Heart right ventricle (tissue), 16 donors: ENCODE data around the gene TBC1D22A. TPM values are rescaled to one million over a fixed set of nuclear protein-coding genes. Genes with fewer than 3 reads are reported as not detected.

Experiments used
- ATAC-seq, 8 donors: fragments of 200-7000 bp; cut with Tn5 transposase; one replicate each; pipeline ENCODE4 v1.9.1; 2020; ENCODE audit warnings: mild to moderate bottlenecking in 8 of 8, moderate library complexity in 8 of 8, moderate number of reproducible peaks in 1 of 8
- DNase-seq, 2 donors: peaks; one replicate each; pipeline ENCODE4 v3.0.0-alpha.2; 2020
- H3K27ac ChIP-seq, 10 donors: fragments of 200-600 bp; sonication (generic) in 2 of 10; one replicate each; pipeline versions ENCODE4 v1.5.0 to v1.8.0; 2020 to 2022; ENCODE audit warnings: mild to moderate bottlenecking in 3 of 10
- H3K27me3 ChIP-seq, 7 donors: fragments of 200-600 bp; one replicate each; pipeline ENCODE4 v1.8.0; 2021 to 2022; ENCODE audit warnings: mild to moderate bottlenecking in 2 of 7
- H3K36me3 ChIP-seq, 9 donors: fragments of 200-600 bp; sonication (generic) in 1 of 9; one replicate each; pipeline versions ENCODE4 v1.5.0 to v1.8.0; 2020 to 2022; ENCODE audit warnings: mild to moderate bottlenecking in 2 of 9
- H3K4me1 ChIP-seq, 9 donors: fragments of 200-600 bp; sonication (generic) in 1 of 9; one replicate each; pipeline versions ENCODE4 v1.5.0 to v1.8.0; 2020 to 2022; ENCODE audit warnings: mild to moderate bottlenecking in 4 of 9
- H3K4me3 ChIP-seq, 10 donors: fragments of 200-600 bp; sonication (generic) in 2 of 10; one replicate each; pipeline versions ENCODE4 v1.5.0 to v1.8.0; 2020 to 2022; ENCODE audit warnings: mild to moderate bottlenecking in 7 of 10, moderate library complexity in 2 of 10
- H3K9me3 ChIP-seq, 11 donors: fragments of 200-600 bp in 10 of 11; sonication (generic) in 2 of 11; one replicate each; pipeline versions ENCODE4 v1.5.0 to v1.8.0; 2013 to 2022; ENCODE audit warnings: mild to moderate bottlenecking in 2 of 11, control low read depth in 1 of 11, moderate library complexity in 1 of 11
- WGBS, 2 donors: extraction: QIAGEN DNeasy Blood & Tissue Kit; methylation state at CpG; one replicate each; pipeline ENCODE4 v1.1.7; 2013; ENCODE audit warnings: inconsistent platforms in 1 of 2; 5-methylcytosine and 5-hydroxymethylcytosine counted together
- intact Hi-C, 10 donors: fragments of 100-400 bp; cut with DNase I; formaldehyde crosslinking; loops; one replicate each; pipeline versions ENCODE4 v1.11.1 to v1.14.2; 2022
- polyA plus RNA-seq, 2 donors: library from polyadenylated mRNA; stranded (reverse); fragments of 200-250 nt; gene quantifications; one replicate each; pipeline ENCODE4 v1.2.3, GENCODE V29; 2013
- total RNA-seq, 10 donors: library from RNA; stranded (reverse); fragmentation: NEBNext Ultra II Directional in 3 of 10; extraction: Animal tissue kit (Norgen Biotek cat#: 25700) in 3 of 10; gene quantifications; one replicate each; pipeline versions ENCODE4 v1.2.1 to v1.2.4, GENCODE V29; 2021 to 2023
- TF ChIP-seq, protein P1 (sequence below), 9 donors: fragments of 200-600 bp; sonication (generic) in 2 of 9; IDR thresholded peaks; one replicate each; pipeline versions ENCODE4 v1.5.0 to v1.8.0; 2021 to 2022; ENCODE audit warnings: antibody characterized with exemption in 9 of 9, mild to moderate bottlenecking in 5 of 9, moderate library complexity in 1 of 9
- donor health status: Arrhythmogenic right ventricular cardiomyopathy.
- donor health status: ischemic (EF 13 %, LVEDD 7.1; RV severe dilation, severe dysfunction).
- donor health status: healthy with polysubstance abuse.
- donor health status: DM: no; HTN: yes; CAD: no.
- donor health status: DM: no; HTN: no; CAD: no.
- donor health status: ischemic (EF 25% LVEDD 6.9; RV normal size, moderate dysfunction).
- donor health status: ischemic (EF 25% LVEDD 5.7; RV mildly dilated, moderate dysfunction).
- donor health status: healthy.
- donor health status: DM: yes; HTN: yes; CAD: no.
- donor health status: Ischemic cardiomyopathy.
- donor health status: ischemic (EF 35%, LVEDD 5.7; RV mildly dilated, moderate dysfunction).
- donor health status: nonischemic (EF 11% LVEDD 7.7; RV severe dilation, severe dysfunction).
- donor health status: DM: yes; HTN: yes; CAD: no.
- donor health status: PGD.
- donor health status: ischemic (EF 29% LVEDD 5.4; RV normal size, mild dysfunction).
- donor health status: nonischemic (EF 23%, LVEDD 6.1; RV moderate dilation, normal function).

The TBC1D22A gene
- total and polyA plus RNA-seq, 12 donors, result 7.2 to 27.9 (median 17.9) TPM

DNA sequence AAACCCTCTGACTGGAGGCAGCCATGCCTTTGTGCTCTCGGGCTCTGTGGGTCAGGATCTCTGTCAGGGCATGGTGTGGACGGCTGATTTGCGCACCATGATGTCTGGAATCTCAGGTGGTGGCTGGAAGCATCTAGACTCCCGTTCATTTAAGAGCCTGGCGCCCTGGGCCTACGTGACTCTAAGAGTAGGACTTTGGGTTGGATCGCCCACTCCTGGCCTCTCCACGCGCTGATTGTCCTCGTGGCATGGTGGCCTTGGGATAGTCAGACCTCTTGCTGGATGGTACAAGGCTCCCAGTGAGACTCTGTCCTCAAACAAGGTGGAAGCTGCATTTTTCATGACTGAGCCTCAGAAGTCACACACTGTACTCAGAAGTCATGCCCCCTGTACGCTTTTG lies 224.3 kb downstream of the TBC1D22A start:
- Histone ChIP-seq H3K27ac (no peak overlapping the region), H3K27me3 (no peaks in the 10 kb centered on the region), H3K36me3 (peaks cover 0 to 16% (median 0%) of the 10 kb centered on the region in 9 donors), H3K4me3 (no peak overlapping the region), H3K9me3 (no peaks in the 10 kb centered on the region), H3K4me1 (peaks cover 0 to 4% (median 0%) of the 10 kb centered on the region in 9 donors)
- intact Hi-C loops, result no loop called here
- ATAC-seq, result no peak
- TF ChIP-seq, protein P1, sequence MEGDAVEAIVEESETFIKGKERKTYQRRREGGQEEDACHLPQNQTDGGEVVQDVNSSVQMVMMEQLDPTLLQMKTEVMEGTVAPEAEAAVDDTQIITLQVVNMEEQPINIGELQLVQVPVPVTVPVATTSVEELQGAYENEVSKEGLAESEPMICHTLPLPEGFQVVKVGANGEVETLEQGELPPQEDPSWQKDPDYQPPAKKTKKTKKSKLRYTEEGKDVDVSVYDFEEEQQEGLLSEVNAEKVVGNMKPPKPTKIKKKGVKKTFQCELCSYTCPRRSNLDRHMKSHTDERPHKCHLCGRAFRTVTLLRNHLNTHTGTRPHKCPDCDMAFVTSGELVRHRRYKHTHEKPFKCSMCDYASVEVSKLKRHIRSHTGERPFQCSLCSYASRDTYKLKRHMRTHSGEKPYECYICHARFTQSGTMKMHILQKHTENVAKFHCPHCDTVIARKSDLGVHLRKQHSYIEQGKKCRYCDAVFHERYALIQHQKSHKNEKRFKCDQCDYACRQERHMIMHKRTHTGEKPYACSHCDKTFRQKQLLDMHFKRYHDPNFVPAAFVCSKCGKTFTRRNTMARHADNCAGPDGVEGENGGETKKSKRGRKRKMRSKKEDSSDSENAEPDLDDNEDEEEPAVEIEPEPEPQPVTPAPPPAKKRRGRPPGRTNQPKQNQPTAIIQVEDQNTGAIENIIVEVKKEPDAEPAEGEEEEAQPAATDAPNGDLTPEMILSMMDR (IDR thresholded peaks at IDR 0.05), result no peak
- 97 to 98% methylated on average over 11 of the region's 11 CpGs for WGBS, 2 donors
- no peak for DNase-seq

DNA sequence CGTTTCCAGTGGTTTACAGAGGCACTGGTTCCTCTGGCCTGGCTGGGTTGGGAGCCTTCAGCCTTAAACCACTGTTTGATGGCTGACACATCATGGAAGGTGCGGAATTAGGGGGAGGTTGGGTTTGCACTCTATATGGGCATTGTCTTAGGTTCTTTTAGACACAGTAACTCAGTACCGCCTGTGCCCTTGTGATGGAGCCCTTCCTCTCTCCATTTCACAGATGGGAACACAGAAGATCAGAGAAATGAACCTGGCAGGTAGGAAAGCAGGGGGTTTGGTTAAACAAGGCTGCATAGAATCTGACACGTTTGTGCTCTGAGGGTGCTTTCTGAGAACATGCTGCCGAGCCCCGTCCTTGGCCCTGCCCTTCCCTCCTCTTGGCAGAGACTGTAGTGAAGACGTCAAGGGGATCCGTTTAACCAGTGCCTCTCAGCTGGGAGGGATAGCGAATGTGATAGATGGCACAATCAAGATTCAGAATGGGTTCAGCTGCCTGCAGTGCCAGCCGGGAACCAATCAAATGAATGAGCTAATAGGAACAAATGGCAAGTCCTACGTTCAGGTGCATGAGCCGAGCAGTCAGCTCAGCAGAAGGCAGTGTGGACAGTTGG lies 228.6 kb downstream of the TBC1D22A start:
- TF ChIP-seq, protein P1 (IDR thresholded peaks at IDR 0.05), result no peak
- Histone ChIP-seq H3K9me3 (no peaks in the 10 kb centered on the region), H3K27me3 (no peaks in the 10 kb centered on the region), H3K36me3 (peaks cover 0 to 37% (median 0%) of the 10 kb centered on the region in 9 donors), H3K27ac (no peak overlapping the region), H3K4me3 (no peak overlapping the region), H3K4me1 (peaks cover 0 to 22% (median 0%) of the 10 kb centered on the region in 9 donors)
- 89 to 90% methylated on average over 12 of the region's 12 CpGs for WGBS, 2 donors
- intact Hi-C loops, result loop anchor here in 1 of 10 donors (10.0 kb wide), 1 partner anchor 106 kb away; no protein-coding TSS in a partner anchor
- no peak for DNase-seq
- ATAC-seq, result no peak

DNA sequence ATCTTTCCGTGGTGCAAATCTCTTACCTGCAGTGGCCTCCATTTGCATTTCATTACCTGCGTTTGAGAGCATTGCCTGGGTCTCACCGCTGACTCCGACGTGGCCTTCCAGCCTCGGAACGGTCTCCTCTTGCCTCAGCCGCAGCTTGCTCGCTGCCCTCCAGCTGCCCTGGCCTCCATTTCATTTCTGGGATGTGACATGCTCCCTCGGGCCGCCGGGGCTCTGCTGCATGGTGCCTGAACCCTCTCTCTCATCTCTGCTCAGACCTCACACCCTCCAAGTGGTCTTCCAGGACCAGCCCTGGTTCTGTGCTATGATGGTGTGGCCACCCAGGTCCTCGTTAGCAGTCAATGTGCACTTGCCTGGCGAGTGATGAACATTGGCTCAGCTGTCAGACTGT lies 229.2 kb downstream of the TBC1D22A start:
- Histone ChIP-seq H3K4me3 (no peak overlapping the region), H3K27me3 (no peaks in the 10 kb centered on the region), H3K9me3 (no peaks in the 10 kb centered on the region), H3K36me3 (peaks cover 0 to 38% (median 0%) of the 10 kb centered on the region in 9 donors), H3K4me1 (peaks cover 0 to 22% (median 3%) of the 10 kb centered on the region in 9 donors), H3K27ac (no peak overlapping the region)
- intact Hi-C loops, result loop anchor here in 1 of 10 donors (10.0 kb wide), 1 partner anchor 107 kb away; no protein-coding TSS in a partner anchor
- DNase-seq (no peak), ATAC-seq (no peak)
- TF ChIP-seq, protein P1 (IDR thresholded peaks at IDR 0.05), result no peak
- WGBS, 2 donors, result 90% methylated on average over 14 of the region's 14 CpGs

DNA sequence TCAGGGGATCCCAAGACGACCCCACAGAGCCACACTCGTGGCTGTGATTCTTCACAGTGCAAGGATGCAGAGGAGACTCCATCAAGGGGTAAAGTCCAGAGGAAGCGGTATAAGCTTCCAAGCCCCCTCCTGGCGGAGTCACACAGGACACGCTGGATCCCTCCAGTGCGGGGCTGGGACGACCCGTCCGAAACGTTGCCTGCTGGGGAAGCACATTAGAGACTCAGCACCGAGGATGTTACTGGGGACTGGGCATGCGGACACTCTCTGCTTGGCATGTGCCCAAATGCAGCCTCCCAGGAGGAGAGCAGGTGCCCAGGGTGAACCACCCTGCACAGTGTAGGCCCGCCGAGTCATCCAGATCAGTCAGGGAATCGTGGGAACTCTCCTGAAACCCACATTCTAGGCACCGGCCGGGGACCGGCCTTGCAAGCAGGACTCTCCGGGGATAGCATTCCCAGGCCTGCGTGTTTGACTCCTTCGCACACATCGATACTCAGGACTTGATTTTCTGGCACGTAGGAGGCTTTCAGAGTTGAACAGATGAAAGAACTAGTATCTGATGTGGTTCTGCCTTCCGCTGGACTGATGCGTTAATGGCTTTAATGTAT lies 229.8 kb downstream of the TBC1D22A start:
- H3K4me1 ChIP-seq, result peaks cover 0 to 22% (median 7%) of the 10 kb centered on the region in 9 donors
- TF ChIP-seq, protein P1 (IDR thresholded peaks at IDR 0.05), result no peak
- no peak for ATAC-seq

More for the DNA sequence above, 229.8 kb downstream of the TBC1D22A start:
- no peak overlapping the region for H3K27ac ChIP-seq
- H3K36me3 ChIP-seq, result peaks cover 0 to 39% (median 0%) of the 10 kb centered on the region in 9 donors
- H3K27me3 ChIP-seq, result no peaks in the 10 kb centered on the region
- H3K4me3 ChIP-seq, result no peak overlapping the region
- 83 to 87% methylated on average over 25 of the region's 25 CpGs for WGBS, 2 donors
- intact Hi-C loops, result loop anchor here in 1 of 10 donors (10.0 kb wide), 1 partner anchor 107 kb away; no protein-coding TSS in a partner anchor
- no peaks in the 10 kb centered on the region for H3K9me3 ChIP-seq
- no peak for DNase-seq
